ENCODE measurements around the gene CNTN4.

- TF ChIP-seq CTCF (IDR thresholded peaks at IDR 0.05) (no peak), POLR2A (IDR thresholded peaks at IDR 0.05) (no peak)
Observed at GRCh38 chr3:3074551-3075257, 976.0 kb downstream of the CNTN4 start.

Measured in right lobe of liver (tissue), 4 donors.